Kidney epithelial cell (primary cell): ENCODE measurements around the gene ZNF653. TPM values are rescaled to one million over a fixed set of nuclear protein-coding genes. Genes with fewer than 3 reads are reported as not detected.

ENCODE experiments used
- DNase-seq: peaks from one replicate; pipeline ENCODE4 v3.0.0-alpha.2; 2010; ENCODE audit warnings: low read depth
- H3K27me3 ChIP-seq: 2 replicates; pipeline ENCODE4 v1.6.0; 2011; ENCODE audit warnings: low read length; ENCODE audit not compliant: control insufficient read depth, insufficient read depth
- H3K36me3 ChIP-seq: 2 replicates; pipeline ENCODE4 v1.5.1; 2011; ENCODE audit warnings: low read length; ENCODE audit not compliant: control insufficient read depth, insufficient read depth
- H3K4me3 ChIP-seq: 2 replicates; pipeline ENCODE4 v1.5.1; 2011; ENCODE audit warnings: low read depth, mild to moderate bottlenecking, control low read depth, low read length
- total RNA-seq: library from RNA; depleted of rRNA; stranded (reverse); fragments of >200 nt; gene quantifications from 2 replicates; pipeline ENCODE4 v1.2.3, GENCODE V29; 2015
- TF ChIP-seq, protein P1 (sequence below): IDR thresholded peaks from 2 replicates; pipeline ENCODE4 v1.5.1; 2011; ENCODE audit warnings: mild to moderate bottlenecking, moderate library complexity, low read length, control low read depth, inconsistent platforms; ENCODE audit not compliant: insufficient read depth, poor library complexity, severe bottlenecking

Gene ZNF653
- total RNA-seq, 1 donor from 2014 or later: 6.6 TPM

DNA sequence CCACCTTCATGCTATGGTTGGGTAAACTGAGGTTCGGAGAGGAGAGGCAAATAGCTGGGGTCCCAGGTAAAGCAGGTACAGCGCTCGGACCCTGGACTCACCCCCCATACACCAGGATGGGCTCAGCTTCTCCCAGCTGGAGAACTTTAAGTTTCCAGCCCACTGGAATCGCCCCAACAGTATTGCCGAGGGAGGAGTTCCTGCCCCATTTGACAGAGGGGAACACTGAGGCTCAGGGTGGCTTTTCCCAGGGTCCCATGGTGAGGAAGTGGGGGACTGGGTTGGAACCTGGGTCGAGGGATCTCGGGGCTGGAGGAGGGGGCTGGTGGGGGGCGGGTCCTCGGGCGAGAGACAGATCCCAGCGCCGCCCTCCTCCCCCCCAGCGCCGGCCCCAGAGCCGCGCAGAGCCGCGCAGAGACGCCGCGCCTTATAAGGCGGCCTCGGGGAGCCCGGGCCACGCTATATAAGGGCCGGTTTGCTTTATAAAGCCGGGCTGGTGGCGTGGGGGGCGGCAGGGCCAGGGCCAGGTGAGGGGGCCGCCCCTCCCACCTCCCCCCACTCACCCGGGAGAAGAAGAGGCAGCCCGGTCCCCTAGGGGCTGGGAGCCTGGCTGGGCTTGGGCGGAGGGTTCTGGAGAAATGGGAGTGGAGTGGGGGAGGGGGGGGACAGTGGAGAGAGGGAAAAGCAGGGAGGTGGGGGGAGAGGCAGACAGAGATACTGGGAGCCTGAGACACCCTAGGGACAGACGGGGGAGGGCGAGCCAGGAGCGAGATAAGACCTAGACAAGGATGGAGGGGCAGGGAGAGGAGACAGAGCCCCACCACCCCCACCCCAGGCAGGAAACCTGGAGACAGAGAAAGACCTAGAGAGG lies 34.1 kb upstream of the ZNF653 start:
- no peak overlapping the region for H3K4me3 ChIP-seq
- no peaks in the 10 kb centered on the region for H3K36me3 ChIP-seq
- no peak for DNase-seq
- peaks cover 5% of the 10 kb centered on the region for H3K27me3 ChIP-seq
- TF ChIP-seq, protein P1, sequence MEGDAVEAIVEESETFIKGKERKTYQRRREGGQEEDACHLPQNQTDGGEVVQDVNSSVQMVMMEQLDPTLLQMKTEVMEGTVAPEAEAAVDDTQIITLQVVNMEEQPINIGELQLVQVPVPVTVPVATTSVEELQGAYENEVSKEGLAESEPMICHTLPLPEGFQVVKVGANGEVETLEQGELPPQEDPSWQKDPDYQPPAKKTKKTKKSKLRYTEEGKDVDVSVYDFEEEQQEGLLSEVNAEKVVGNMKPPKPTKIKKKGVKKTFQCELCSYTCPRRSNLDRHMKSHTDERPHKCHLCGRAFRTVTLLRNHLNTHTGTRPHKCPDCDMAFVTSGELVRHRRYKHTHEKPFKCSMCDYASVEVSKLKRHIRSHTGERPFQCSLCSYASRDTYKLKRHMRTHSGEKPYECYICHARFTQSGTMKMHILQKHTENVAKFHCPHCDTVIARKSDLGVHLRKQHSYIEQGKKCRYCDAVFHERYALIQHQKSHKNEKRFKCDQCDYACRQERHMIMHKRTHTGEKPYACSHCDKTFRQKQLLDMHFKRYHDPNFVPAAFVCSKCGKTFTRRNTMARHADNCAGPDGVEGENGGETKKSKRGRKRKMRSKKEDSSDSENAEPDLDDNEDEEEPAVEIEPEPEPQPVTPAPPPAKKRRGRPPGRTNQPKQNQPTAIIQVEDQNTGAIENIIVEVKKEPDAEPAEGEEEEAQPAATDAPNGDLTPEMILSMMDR: no peak

DNA sequence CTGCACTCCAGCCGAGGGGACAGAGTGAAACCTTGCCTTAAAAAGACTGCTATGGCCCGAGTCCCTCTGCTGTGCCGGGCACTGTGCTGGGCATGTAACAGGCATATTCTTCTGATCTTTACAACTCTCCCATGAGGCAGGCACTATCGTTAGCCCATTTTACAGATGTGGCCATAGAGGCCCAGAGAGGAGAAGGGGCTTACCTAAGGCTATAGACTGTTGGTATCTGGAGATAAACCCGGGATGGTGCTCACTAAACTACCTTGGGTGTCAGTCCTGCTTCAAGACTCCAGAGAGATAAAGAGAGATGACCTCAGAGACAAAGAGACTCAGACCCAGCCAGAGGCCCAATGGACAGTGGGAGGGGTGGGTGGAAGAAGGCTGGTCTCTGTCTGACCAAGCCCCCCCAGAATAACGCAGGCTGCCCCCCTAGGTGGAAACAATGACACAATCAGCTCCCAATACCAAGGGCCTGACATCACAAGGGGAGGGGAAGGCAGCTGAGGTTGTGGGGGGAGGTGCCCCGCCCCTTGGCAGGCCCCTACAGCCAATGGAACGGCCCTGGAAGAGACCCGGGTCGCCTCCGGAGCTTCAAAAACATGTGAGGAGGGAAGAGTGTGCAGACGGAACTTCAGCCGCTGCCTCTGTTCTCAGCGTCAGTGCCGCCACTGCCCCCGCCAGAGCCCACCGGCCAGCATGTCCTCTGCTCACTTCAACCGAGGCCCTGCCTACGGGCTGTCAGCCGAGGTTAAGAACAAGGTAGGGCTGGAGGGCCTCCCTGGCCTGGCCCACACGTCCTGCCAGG lies 32.8 kb upstream of the ZNF653 start, which contains the start of gene CNN1:
Gene CNN1 (plus strand): TSS at position 620 of the 805 bp plus-strand sequence. CDS start 77 bp downstream, at position 697.
- H3K36me3 ChIP-seq: no peaks in the 10 kb centered on the region
- DNase-seq: no peak
- peaks cover 5% of the 10 kb centered on the region for H3K27me3 ChIP-seq
- no peak within 1 kb of the TSS for H3K4me3 ChIP-seq
- TF ChIP-seq, protein P1: no peak

DNA sequence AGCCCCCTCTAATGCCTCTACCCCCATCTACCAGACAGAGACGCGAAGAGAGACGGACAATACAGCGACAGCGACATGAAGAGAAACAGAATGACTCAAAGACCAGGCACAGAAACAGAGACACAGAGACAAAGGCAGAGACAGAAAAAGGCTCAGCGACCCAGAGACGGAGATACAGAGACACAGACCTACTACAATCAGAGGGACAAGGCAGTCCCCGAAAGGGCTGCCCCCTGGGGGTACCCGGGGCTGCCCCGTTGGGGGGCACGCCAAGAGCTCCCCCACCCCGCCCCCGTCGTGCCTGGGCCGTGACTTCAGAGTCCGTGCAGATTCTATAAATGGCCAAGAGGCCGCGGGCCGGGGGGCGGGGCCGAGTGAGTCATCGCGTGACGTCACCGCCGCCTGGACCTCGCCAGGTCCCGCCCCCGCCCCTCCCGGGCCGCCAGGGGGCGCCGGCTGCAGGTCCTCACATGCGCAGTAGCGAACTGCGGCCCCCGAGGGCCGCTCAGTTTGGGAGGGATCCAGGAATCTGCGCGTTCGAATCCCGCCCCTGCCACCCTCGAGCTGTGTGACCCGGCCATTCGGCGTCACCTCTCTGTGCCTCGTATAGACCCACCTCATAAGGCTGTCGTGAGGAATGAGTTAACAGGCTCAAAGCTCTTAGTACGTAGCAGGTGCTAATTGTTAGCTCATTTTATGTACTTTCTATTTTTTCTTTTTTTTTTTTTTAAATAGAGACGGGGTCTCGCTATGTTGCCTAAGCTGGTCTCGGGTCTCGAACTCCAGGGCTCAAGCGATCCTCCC lies 30.4 kb upstream of the ZNF653 start:
- peak overlapping the region; percentile 21 for H3K4me3 ChIP-seq
- no peak for DNase-seq
- peaks cover 5% of the 10 kb centered on the region for H3K27me3 ChIP-seq
- H3K36me3 ChIP-seq: no peaks in the 10 kb centered on the region
- TF ChIP-seq, protein P1: peak; percentile 73

DNA sequence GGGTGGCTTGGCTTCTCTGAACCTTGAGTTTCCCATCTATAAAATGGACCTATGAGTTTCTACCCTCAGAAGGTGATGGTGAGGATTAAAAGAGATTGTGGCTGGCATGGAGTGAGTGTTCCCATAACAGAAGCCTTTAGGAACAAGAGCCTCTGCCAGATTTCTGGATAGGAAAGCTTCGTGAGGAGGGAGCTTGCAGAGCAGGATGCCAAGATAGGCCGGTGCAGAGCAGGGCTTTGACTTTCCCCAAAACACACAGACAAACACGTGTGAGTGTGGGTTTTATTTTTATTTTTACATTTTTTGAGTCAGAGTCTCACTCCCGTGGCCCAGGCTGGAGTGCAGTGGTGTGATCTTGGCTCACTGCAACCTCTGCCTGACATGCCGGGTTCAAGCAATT lies 29.3 kb upstream of the ZNF653 start:
- Histone ChIP-seq H3K27me3 (peaks cover 5% of the 10 kb centered on the region), H3K36me3 (no peaks in the 10 kb centered on the region), H3K4me3 (no peak overlapping the region)
- TF ChIP-seq, protein P1: no peak
- no peak for DNase-seq

DNA sequence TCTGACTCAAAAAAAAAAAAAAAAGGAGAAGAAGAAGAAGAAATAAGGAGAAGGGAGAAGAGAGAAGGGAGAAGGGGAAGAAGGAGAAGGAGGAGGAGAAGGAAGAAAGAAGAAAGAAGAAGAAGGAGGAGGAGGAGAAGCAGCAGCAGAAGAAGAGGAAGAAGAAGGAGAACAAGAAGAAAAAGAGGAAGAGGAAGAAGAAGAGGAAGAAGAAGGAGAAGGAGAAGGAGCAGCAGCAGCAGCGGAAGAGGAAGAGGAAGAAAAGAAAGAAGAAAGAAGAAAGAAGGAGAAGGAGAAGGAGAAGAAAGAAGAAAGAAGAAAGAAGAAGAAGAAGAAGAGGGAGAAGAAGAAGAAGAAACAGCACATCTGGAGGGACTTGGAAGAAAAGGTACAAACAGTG lies 28.9 kb upstream of the ZNF653 start:
- TF ChIP-seq, protein P1: no peak
- no peak overlapping the region for H3K4me3 ChIP-seq
- DNase-seq: no peak
- H3K36me3 ChIP-seq: no peaks in the 10 kb centered on the region
- peaks cover 3% of the 10 kb centered on the region for H3K27me3 ChIP-seq
